ENCODE measurements around the gene HDAC5. TPM values are rescaled to one million over a fixed set of nuclear protein-coding genes. Genes with fewer than 3 reads are reported as not detected.

HDAC5 gene
- total and polyA plus RNA-seq, 2 of the 8 experiments (the other 6 are each of a cell fraction or from before 2014, with no cell fraction given): 48.5 to 54.4 TPM

- peak overlapping the region; percentile 48 for H4K8ac ChIP-seq (ENCODE audit: extremely low read depth, insufficient read depth, low read length)
- peak overlapping the region; percentile 3 for H3K4ac ChIP-seq (replicated peaks; ENCODE audit: insufficient read length, low read depth, low read length)
- H3K9ac ChIP-seq (replicated peaks in 1 of 4; ENCODE audit: extremely low read depth in 1 of 4, low read depth in 3 of 4, low read length in 3 of 4): no peak overlapping the region
- FAIRE-seq (no peak), DNase-seq (ENCODE audit: low read depth in 1 of 2, low spot score in 2 of 2) (no peak)
- H2AK5ac ChIP-seq (ENCODE audit: low read depth, low read length): peak overlapping the region; percentile 86
- no peaks in the 10 kb centered on the region for H3K9me3 ChIP-seq (ENCODE audit: insufficient read depth in 2 of 2, low read depth in 1 of 2, low read length in 1 of 2)
- peak overlapping the region; percentile 52; the same call in 1 of the 2 replicates for H3K27ac ChIP-seq (ENCODE audit: low read depth, low read length)
- peak overlapping the region; percentile 48; the same call in 1 of the 2 replicates for H2BK20ac ChIP-seq (ENCODE audit: low read length)
- H3K4me1 ChIP-seq (replicated peaks in 1 of 4; ENCODE audit: control insufficient read depth in 3 of 4, insufficient read depth in 4 of 4, low read length in 3 of 4): peaks cover 1 to 11% (median 8%) of the 10 kb centered on the region in 4 experiments
- H3K36me3 ChIP-seq (ENCODE audit: control insufficient read depth in 2 of 4, insufficient read depth in 4 of 4, low read length in 3 of 4): peaks cover 2 to 4% (median 3%) of the 10 kb centered on the region in 4 experiments; a peak in 4 of 8 replicates
- CTCF ChIA-PET (ENCODE audit: partially characterized antibody): interaction anchor here (1.0 to 34.4 kb wide), 6 partner anchors 11 to 43 kb away, joined by 3 to 638 read pairs (median 8); partner anchors contain the start of gene HDAC5
- no peaks in the 10 kb centered on the region for H4K20me1 ChIP-seq (replicated peaks in 1 of 2; ENCODE audit: control insufficient read depth in 1 of 2, insufficient read depth in 2 of 2, low read length in 2 of 2)
- peak overlapping the region; percentile 79 for H4K91ac ChIP-seq (replicated peaks; ENCODE audit: insufficient read length, low read length)
- no peak overlapping the region for H3K56ac ChIP-seq (replicated peaks; ENCODE audit: insufficient read length, low read depth, low read length)
- H2BK12ac ChIP-seq (ENCODE audit: low read depth, low read length): peak overlapping the region; percentile 94; the same call in 1 of the 2 replicates
- peak overlapping the region; percentile 76; the same call in 1 of the 2 replicates for H2BK5ac ChIP-seq (ENCODE audit: low read depth, low read length)
- POLR2A ChIA-PET (ENCODE audit: partially characterized antibody): interaction anchor here (0.8 to 1.9 kb wide), 9 partner anchors 8 to 73 kb away, joined by 3 to 8 read pairs (median 3); partner anchors contain the start of genes ASB16 and LSM12
- H3K18ac ChIP-seq (ENCODE audit: extremely low read depth, low read length): peak overlapping the region; percentile 32; the same call in 1 of the 2 replicates
- no peak overlapping the region for H3K23ac ChIP-seq (ENCODE audit: insufficient read length)
- no peak overlapping the region for H3K14ac ChIP-seq (ENCODE audit: insufficient read length)
- H3K4me3 ChIP-seq (ENCODE audit: extremely low read depth in 1 of 4, insufficient read depth in 2 of 4, low read depth in 3 of 4, low read length in 4 of 4): no peak overlapping the region
- WGBS, 2 experiments (ENCODE audit: extremely low coverage in 1 of 2, insufficient coverage in 1 of 2, insufficient read length in 1 of 2, insufficient replicate concordance in 2 of 2, low coverage in 1 of 2, low lambda C conversion rate in 2 of 2, missing lambda C conversion rate in 1 of 2): 87% methylated on average over 13 of the region's 13 CpGs; no CpG with 5 or more reads in 1 of the 2 experiments
- H3K4me2 ChIP-seq (ENCODE audit: insufficient read depth in 1 of 2, low read depth in 2 of 2, low read length in 2 of 2): no peak overlapping the region
- no peak overlapping the region for H2AFZ ChIP-seq (ENCODE audit: low read length)
- no peak overlapping the region for H2BK120ac ChIP-seq (replicated peaks; ENCODE audit: low read depth, low read length)
- H3K27me3 ChIP-seq (replicated peaks in 1 of 4; ENCODE audit: control insufficient read depth in 3 of 4, extremely low read depth in 1 of 4, insufficient read depth in 3 of 4, low read length in 3 of 4): no peaks in the 10 kb centered on the region
- peaks cover 2% of the 10 kb centered on the region for H3K23me2 ChIP-seq (ENCODE audit: low read depth, low read length)
- peaks cover 6% of the 10 kb centered on the region; the same call in 1 of the 2 replicates for H3K79me1 ChIP-seq (ENCODE audit: low read depth, low read length)
- H4K5ac ChIP-seq (ENCODE audit: insufficient read length, low read depth, low read length): no peak overlapping the region
- peak overlapping the region; percentile 55; the same call in 1 of the 2 replicates for H2BK15ac ChIP-seq (ENCODE audit: low read length)
- peaks cover 0 to 6% of the 10 kb centered on the region in 2 experiments; a peak in 1 of 4 replicates for H3K79me2 ChIP-seq (ENCODE audit: control insufficient read depth in 1 of 2, insufficient read depth in 2 of 2, low read length in 2 of 2)
- TF ChIP-seq GTF2F1 (IDR thresholded peaks at IDR 0.05; ENCODE audit: borderline replicate concordance, low read depth, low read length): no peak
- TF ChIP-seq SRF (IDR thresholded peaks at IDR 0.05; ENCODE audit: low read depth, low read length): no peak
- TF ChIP-seq, protein P1, sequence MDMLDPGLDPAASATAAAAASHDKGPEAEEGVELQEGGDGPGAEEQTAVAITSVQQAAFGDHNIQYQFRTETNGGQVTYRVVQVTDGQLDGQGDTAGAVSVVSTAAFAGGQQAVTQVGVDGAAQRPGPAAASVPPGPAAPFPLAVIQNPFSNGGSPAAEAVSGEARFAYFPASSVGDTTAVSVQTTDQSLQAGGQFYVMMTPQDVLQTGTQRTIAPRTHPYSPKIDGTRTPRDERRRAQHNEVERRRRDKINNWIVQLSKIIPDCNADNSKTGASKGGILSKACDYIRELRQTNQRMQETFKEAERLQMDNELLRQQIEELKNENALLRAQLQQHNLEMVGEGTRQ (IDR thresholded peaks at IDR 0.05; ENCODE audit: low read length): no peak
- TF ChIP-seq SIX5 (IDR thresholded peaks at IDR 0.05; ENCODE audit: low read depth, low read length): no peak
- TF ChIP-seq FOSL1 (IDR thresholded peaks at IDR 0.05; ENCODE audit: insufficient read depth, low read depth, low read length): no peak
- TF ChIP-seq CBX8 (IDR thresholded peaks at IDR 0.05; ENCODE audit: borderline replicate concordance, low read depth, low read length): no peak
- no peak for TF ChIP-seq SP4 (IDR thresholded peaks at IDR 0.05; ENCODE audit: low read length)
- TF ChIP-seq JUN (IDR thresholded peaks at IDR 0.05; ENCODE audit: low read depth, low read length): no peak
- TF ChIP-seq TCF12 (IDR thresholded peaks at IDR 0.05; ENCODE audit: low read depth, low read length): no peak
Measured at GRCh38 chr17:44097110-44097958, 26.1 kb downstream of the HDAC5 start.

Measured in H1 (cell line).